ENCODE data around the gene RGS10. TPM values are rescaled to one million over a fixed set of nuclear protein-coding genes. Genes with fewer than 3 reads are reported as not detected.

The RGS10 gene
- total RNA-seq, 4 donors from 2014 or later = 31.4 to 41.6 (median 36.1) TPM

- TF ChIP-seq POLR2AphosphoS5 (IDR thresholded peaks at IDR 0.05) = no peak
- TF ChIP-seq EP300 (IDR thresholded peaks at IDR 0.05) = no peak
- TF ChIP-seq, protein P1, sequence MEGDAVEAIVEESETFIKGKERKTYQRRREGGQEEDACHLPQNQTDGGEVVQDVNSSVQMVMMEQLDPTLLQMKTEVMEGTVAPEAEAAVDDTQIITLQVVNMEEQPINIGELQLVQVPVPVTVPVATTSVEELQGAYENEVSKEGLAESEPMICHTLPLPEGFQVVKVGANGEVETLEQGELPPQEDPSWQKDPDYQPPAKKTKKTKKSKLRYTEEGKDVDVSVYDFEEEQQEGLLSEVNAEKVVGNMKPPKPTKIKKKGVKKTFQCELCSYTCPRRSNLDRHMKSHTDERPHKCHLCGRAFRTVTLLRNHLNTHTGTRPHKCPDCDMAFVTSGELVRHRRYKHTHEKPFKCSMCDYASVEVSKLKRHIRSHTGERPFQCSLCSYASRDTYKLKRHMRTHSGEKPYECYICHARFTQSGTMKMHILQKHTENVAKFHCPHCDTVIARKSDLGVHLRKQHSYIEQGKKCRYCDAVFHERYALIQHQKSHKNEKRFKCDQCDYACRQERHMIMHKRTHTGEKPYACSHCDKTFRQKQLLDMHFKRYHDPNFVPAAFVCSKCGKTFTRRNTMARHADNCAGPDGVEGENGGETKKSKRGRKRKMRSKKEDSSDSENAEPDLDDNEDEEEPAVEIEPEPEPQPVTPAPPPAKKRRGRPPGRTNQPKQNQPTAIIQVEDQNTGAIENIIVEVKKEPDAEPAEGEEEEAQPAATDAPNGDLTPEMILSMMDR (IDR thresholded peaks at IDR 0.05) = no peak
- no peak for TF ChIP-seq POLR2A (IDR thresholded peaks at IDR 0.05; ENCODE audit: low read depth)
- Histone ChIP-seq H3K27ac (replicated peaks in 1 of 4) (no peak overlapping the region), H3K9me3 (no peaks in the 10 kb centered on the region), H3K4me1 (peaks cover 0 to 40% (median 30%) of the 10 kb centered on the region in 4 donors), H3K4me3 (no peak overlapping the region), H3K27me3 (no peaks in the 10 kb centered on the region), H3K36me3 (peaks cover 0 to 6% (median 2%) of the 10 kb centered on the region in 4 donors)
- WGBS = 96% methylated on average over 8 of the region's 9 CpGs
- DNase-seq (ENCODE audit: extremely low spot score) = no peak
- intact Hi-C loops (cut with DNase I) = no loop called here
Observed at GRCh38 chr10:119497243-119497642, 45.3 kb downstream of the RGS10 start.

GRCh38 chr10:119496273-119496672 lies 46.2 kb downstream of the RGS10 start:
- peaks cover 0 to 40% (median 30%) of the 10 kb centered on the region in 4 donors for H3K4me1 ChIP-seq
- no peak overlapping the region for H3K27ac ChIP-seq (replicated peaks in 1 of 4)
- no peaks in the 10 kb centered on the region for H3K27me3 ChIP-seq
- H3K36me3 ChIP-seq = peaks cover 0 to 6% (median 2%) of the 10 kb centered on the region in 4 donors
- 91% methylated on average over 7 of the region's 7 CpGs for WGBS
- intact Hi-C loops (cut with DNase I) = no loop called here
- TF ChIP-seq POLR2A (IDR thresholded peaks at IDR 0.05; ENCODE audit: low read depth) (no peak), POLR2AphosphoS5 (IDR thresholded peaks at IDR 0.05) (no peak), EP300 (IDR thresholded peaks at IDR 0.05) (no peak)
- TF ChIP-seq, protein P1 (IDR thresholded peaks at IDR 0.05) = no peak
- H3K4me3 ChIP-seq = no peak overlapping the region
- H3K9me3 ChIP-seq = no peaks in the 10 kb centered on the region
- no peak for DNase-seq (ENCODE audit: extremely low spot score)

GRCh38 chr10:119495545-119495944 lies 47.0 kb downstream of the RGS10 start:
- WGBS = 94% methylated on average over 3 of the region's 3 CpGs
- intact Hi-C loops (cut with DNase I) = no loop called here

DNA sequence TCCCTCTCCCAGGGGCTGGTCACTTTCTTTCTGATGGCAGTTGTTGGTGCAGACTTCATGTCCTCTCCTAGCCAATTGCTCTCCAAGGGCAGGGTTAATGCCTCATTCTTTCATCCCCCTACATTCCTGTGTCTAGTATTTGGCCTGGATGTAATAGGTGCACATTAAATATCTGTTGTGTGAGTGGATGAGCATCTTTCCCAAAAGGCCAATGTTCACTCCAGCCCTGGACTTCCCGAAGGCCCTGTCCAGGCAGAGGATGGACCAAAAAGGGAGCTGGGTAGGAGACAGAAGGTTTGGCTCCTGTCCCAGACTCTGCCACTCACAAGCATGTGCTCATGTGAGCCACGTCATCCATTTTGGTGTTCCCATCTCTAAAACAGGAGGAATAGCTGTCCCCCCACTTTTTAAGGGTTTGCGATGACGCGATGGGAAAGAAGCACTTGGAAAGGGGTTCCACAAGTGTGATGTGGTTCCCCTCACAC lies 47.5 kb downstream of the RGS10 start:
- WGBS = 91% methylated on average over 4 of the region's 5 CpGs
- H3K27me3 ChIP-seq = no peaks in the 10 kb centered on the region
- H3K36me3 ChIP-seq = peaks cover 0 to 6% (median 2%) of the 10 kb centered on the region in 4 donors
- no peak for DNase-seq (ENCODE audit: extremely low spot score)
- H3K9me3 ChIP-seq = no peaks in the 10 kb centered on the region
- peak overlapping the region in 2 of 4 donors; percentile 28 to 33 for H3K27ac ChIP-seq (replicated peaks in 1 of 4)
- intact Hi-C loops (cut with DNase I) = no loop called here
- no peak overlapping the region for H3K4me3 ChIP-seq
- TF ChIP-seq EP300 (IDR thresholded peaks at IDR 0.05) (no peak), POLR2A (IDR thresholded peaks at IDR 0.05; ENCODE audit: low read depth) (no peak), POLR2AphosphoS5 (IDR thresholded peaks at IDR 0.05) (no peak)
- TF ChIP-seq, protein P1 (IDR thresholded peaks at IDR 0.05) = no peak
- H3K4me1 ChIP-seq = peaks cover 0 to 31% (median 21%) of the 10 kb centered on the region in 4 donors

More at GRCh38 chr10:119495545-119495944, 47.0 kb downstream of the RGS10 start:
- no peak for DNase-seq (ENCODE audit: extremely low spot score)
- Histone ChIP-seq H3K9me3 (no peaks in the 10 kb centered on the region), H3K4me3 (no peak overlapping the region), H3K36me3 (peaks cover 0 to 6% (median 2%) of the 10 kb centered on the region in 4 donors), H3K27ac (replicated peaks in 1 of 4) (no peak overlapping the region), H3K4me1 (peaks cover 0 to 35% (median 26%) of the 10 kb centered on the region in 4 donors), H3K27me3 (no peaks in the 10 kb centered on the region)
- no peak for TF ChIP-seq EP300 (IDR thresholded peaks at IDR 0.05)
- TF ChIP-seq, protein P1 (IDR thresholded peaks at IDR 0.05) = no peak
- TF ChIP-seq POLR2AphosphoS5 (IDR thresholded peaks at IDR 0.05) = no peak
- TF ChIP-seq POLR2A (IDR thresholded peaks at IDR 0.05; ENCODE audit: low read depth) = no peak

All from esophagus muscularis mucosa (tissue), 4 donors.